Suprapubic skin (tissue), 3 donors: Measurements from ENCODE around the gene ABHD17B.

ENCODE experiments used
- CTCF ChIP-seq, 2 donors: fragments of 200-600 bp in 1 of 2; fragments of 450-650 bp in 1 of 2; sonication (generic) in 1 of 2; IDR thresholded peaks; one replicate each; pipeline ENCODE4 v1.5.1; 2016 to 2019; ENCODE audit warnings: antibody characterized with exemption in 2 of 2, mild to moderate bottlenecking in 1 of 2, moderate library complexity in 1 of 2
- EP300 ChIP-seq: sonication (generic); formaldehyde crosslinking; IDR thresholded peaks from one replicate; pipeline ENCODE4 v1.6.1; 2017; ENCODE audit warnings: antibody characterized with exemption
- POLR2A ChIP-seq, 2 donors: fragments of 450-650 bp; IDR thresholded peaks; one replicate each; pipeline ENCODE4 v1.6.1; 2017; ENCODE audit warnings: antibody characterized with exemption in 2 of 2, mild to moderate bottlenecking in 2 of 2, moderate library complexity in 2 of 2

DNA sequence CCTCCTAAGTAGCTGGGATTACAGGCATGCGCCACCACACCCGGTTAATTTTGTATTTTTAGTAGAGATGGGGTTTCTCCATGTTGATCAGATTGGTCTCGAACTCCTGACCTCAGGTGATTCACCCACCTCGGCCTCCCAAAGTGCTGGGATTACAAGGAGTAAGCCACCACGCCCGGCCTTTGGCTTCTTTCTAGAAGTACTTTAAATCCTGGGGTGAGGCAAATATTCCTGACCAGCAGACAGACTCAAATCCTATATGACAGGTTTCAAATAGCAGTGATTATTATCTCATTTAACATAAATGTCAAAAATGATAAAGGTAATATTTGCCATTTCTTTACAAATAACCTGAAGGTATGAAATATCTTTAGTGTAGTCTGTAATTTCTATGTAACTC lies 35.6 kb downstream of the ABHD17B start:
- no peak for TF ChIP-seq CTCF (IDR thresholded peaks at IDR 0.05)
- no peak for TF ChIP-seq EP300
- TF ChIP-seq POLR2A (IDR thresholded peaks at IDR 0.05): no peak
